Measurements from ENCODE around the gene GINS2. TPM values are rescaled to one million over a fixed set of nuclear protein-coding genes. Genes with fewer than 3 reads are reported as not detected.

Gene GINS2
- total and polyA plus RNA-seq, 8 donors, result 0.37 to 1.9 (median 0.79) TPM

DNA sequence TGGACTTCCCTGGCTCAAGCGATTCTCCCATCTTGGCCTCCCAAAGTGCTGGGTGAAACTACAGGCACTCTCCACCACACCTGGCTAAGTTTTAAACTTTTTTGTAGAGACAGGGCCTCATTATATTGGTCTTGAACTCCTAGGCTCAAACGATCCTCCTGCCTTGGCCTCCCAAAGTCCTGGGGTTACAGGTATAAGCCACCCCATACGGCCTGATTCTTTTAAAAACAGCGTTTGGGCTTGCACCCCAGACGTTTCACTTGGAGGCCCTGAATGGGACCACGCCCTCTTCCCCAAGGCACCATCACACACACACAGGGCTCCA, 29.4 kb upstream of the GINS2 start:
- TF ChIP-seq, protein P1, sequence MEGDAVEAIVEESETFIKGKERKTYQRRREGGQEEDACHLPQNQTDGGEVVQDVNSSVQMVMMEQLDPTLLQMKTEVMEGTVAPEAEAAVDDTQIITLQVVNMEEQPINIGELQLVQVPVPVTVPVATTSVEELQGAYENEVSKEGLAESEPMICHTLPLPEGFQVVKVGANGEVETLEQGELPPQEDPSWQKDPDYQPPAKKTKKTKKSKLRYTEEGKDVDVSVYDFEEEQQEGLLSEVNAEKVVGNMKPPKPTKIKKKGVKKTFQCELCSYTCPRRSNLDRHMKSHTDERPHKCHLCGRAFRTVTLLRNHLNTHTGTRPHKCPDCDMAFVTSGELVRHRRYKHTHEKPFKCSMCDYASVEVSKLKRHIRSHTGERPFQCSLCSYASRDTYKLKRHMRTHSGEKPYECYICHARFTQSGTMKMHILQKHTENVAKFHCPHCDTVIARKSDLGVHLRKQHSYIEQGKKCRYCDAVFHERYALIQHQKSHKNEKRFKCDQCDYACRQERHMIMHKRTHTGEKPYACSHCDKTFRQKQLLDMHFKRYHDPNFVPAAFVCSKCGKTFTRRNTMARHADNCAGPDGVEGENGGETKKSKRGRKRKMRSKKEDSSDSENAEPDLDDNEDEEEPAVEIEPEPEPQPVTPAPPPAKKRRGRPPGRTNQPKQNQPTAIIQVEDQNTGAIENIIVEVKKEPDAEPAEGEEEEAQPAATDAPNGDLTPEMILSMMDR (IDR thresholded peaks at IDR 0.05), result no peak
- H3K27ac ChIP-seq, result no peak overlapping the region
- H3K4me3 ChIP-seq, result no peak overlapping the region
- no peak for DNase-seq
- FAIRE-seq, result no peak
- H3K27me3 ChIP-seq, result no peaks in the 10 kb centered on the region
- intact Hi-C loops (cut with DNase I), result loop anchor here in 2 of 3 donors (5.0 to 10.0 kb wide), 2 partner anchors 51 to 443 kb away; no protein-coding TSS in a partner anchor
- no peak for ATAC-seq
- no peaks in the 10 kb centered on the region for H3K4me1 ChIP-seq
- H3K9me3 ChIP-seq, result no peaks in the 10 kb centered on the region
- no peaks in the 10 kb centered on the region for H3K36me3 ChIP-seq
- WGBS, 2 donors, result 34 to 36% methylated on average over 6 of the region's 6 CpGs

DNA sequence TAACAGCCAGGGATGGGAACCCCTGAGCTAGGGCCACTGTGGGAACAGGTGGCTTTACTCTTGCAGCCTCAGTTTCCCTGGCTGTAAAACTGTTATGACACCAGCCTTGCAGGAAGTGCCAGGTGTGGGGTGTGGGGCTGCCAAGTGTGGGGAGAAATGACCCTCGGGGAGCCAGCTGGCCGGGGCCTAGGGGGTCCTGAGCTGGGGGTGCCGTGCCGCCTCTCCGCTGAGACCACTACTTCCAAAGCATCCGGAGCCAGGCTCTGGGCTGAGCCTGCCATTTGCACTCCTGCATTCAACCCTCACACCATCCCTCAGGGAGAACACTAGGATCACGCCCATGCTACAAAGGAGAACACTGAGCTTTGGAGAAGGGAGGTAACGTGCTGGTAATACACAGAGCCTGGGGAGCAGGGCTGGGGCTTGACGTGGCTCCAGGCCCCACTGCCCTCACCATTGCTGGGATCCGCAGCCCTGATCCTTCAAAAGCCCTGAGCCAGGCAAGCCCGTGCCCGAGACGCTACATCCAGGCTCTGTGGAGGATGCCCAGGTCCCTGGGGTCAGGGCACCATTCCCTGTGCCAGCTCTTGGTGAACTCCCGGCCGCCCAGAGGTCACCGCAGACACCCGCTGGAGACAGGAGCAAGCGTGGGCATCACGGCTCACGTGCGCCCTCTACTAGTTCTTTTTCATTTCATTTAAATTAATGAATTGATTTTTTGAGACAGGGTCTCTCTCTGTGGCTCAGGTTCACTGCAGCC, 28.8 kb upstream of the GINS2 start:
- TF ChIP-seq, protein P1 (IDR thresholded peaks at IDR 0.05), result peak; percentile 46 to 69 (median 58)
- Histone ChIP-seq H3K27me3 (no peaks in the 10 kb centered on the region), H3K4me3 (no peak overlapping the region), H3K27ac (no peak overlapping the region), H3K4me1 (no peaks in the 10 kb centered on the region), H3K9me3 (no peaks in the 10 kb centered on the region), H3K36me3 (no peaks in the 10 kb centered on the region)
- WGBS, 2 donors, result 34 to 40% methylated on average over 21 of the region's 21 CpGs
- intact Hi-C loops (cut with DNase I), result loop anchor here in 2 of 3 donors (5.0 to 10.0 kb wide), 2 partner anchors 50 to 443 kb away; no protein-coding TSS in a partner anchor
- ATAC-seq, result peak; percentile 68 to 87 (median 85)
- no peak for FAIRE-seq
- peak; percentile 49 to 87 (median 70) for DNase-seq

DNA sequence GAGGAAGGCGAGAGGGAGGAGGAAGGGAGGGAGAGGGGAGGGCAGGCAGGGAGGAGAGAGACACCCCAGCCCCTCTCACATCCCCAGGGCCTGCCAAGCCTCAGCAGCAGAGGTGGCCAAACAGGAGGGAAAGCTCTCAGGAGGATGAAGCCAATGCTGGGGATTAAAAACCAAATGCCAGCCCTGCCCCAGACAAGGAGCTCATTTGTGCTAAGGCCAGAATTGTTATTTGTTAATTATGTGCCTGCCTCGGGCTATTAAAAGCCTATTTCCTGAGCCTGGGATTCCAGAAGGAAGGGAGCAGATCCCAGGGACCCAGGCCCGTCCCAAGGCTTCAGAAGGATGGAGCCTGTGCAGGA, 27.9 kb upstream of the GINS2 start:
- TF ChIP-seq, protein P1 (IDR thresholded peaks at IDR 0.05), result no peak
- intact Hi-C loops (cut with DNase I), result loop anchor here in 2 of 3 donors (5.0 to 10.0 kb wide), 2 partner anchors 49 to 442 kb away; no protein-coding TSS in a partner anchor
- no peak for DNase-seq
- FAIRE-seq, result no peak
- Histone ChIP-seq H3K9me3 (no peaks in the 10 kb centered on the region), H3K4me1 (no peaks in the 10 kb centered on the region), H3K36me3 (no peaks in the 10 kb centered on the region), H3K27me3 (no peaks in the 10 kb centered on the region), H3K4me3 (no peak overlapping the region), H3K27ac (no peak overlapping the region)
- WGBS, 2 donors, result 79 to 87% methylated on average over 3 of the region's 3 CpGs
- ATAC-seq, result no peak

DNA sequence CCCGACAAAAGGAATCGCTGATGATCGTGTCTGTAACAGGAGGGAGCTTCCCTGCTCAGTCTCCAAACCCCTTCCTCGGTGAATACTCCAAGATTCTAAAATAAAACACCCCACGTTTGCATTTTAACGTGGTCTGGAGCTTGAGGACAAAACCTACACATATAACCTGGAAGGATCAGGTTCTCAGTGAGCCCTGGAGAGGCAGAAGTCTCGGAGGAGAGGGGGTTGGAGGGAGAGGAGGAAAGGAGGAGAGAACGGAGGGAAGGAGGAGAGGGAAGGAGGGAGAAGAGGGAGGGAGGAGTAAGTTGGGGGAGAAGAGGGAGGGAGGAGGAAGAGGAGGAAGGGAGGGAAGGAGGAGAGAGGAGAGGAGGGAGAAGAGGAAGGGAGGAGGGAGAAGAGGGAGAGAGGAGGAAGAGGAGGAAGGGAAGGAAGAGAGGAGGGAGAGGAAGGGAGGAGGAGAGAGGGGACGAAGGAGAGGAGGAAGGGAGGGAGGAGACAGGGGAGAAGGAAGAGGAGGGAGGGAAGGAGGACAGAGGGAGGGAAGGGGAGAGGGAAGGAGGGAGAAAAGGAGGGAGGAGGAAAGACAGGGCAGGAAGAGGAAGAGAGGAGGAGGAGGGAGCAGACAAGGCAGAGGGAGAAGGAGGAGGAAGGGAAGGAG, 27.4 kb upstream of the GINS2 start:
- Histone ChIP-seq H3K4me1 (no peaks in the 10 kb centered on the region), H3K27ac (no peak overlapping the region), H3K27me3 (no peaks in the 10 kb centered on the region), H3K36me3 (no peaks in the 10 kb centered on the region), H3K4me3 (no peak overlapping the region), H3K9me3 (no peaks in the 10 kb centered on the region)
- intact Hi-C loops (cut with DNase I), result loop anchor here in 2 of 3 donors (5.0 to 10.0 kb wide), 2 partner anchors 49 to 441 kb away; no protein-coding TSS in a partner anchor
- no peak for DNase-seq
- WGBS, 2 donors, result 66 to 71% methylated on average over 9 of the region's 9 CpGs
- no peak for FAIRE-seq
- ATAC-seq, result no peak
- TF ChIP-seq, protein P1 (IDR thresholded peaks at IDR 0.05), result no peak

All from pancreas (tissue), 10 donors.